ENCODE results near the gene TRAPPC4.
"Not testable (repeated sequence)": the region's sequence is repeated elsewhere in the genome, so short reads cannot be mapped to it uniquely, and the experiment has no call there.

Gene TRAPPC4

DNA sequence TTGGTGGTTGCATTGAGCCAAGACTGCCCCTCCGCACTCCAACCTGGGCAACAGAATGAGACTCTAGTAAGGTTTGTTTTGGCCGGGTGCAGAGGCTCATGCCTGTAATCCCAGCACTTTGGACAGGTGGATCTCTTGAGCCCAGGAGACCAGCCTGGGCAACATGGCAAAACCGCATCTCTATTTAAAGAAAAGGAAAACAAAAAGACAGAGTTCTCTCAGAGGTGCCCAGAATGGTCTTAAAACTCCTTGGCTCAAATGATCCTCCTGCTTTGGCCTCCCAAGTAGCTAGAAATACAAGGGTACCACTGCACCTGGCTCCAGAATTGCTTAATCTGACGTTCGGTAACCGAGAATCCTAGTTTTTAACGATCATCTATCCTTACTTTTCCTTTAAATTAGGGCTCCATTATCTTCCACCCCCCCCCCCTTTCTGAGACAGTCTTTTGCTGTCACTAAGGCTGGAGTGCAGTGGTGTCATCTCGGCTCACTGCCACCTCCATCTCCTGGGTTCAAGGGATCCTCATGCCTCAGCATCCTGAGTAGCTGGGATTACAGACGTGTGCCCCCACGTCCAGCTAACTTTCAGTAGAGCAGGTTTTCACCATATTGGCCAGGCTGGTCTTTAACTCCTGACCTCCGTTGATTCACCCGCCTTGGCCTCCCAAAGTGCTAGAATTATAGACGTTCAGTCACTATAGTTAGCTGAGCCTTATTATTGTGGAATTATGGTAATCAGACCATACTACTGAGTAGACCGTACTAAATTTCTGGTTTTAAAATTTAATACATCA lies 2.2 kb upstream of the TRAPPC4 start:
- peak overlapping the region; percentile 86 for H3K4me2 ChIP-seq (ENCODE audit: insufficient read depth, low read length)
- ATAC-seq (ENCODE audit: insufficient read depth, low read depth) (no peak), DNase-seq (no peak)
- peaks cover 35% of the 10 kb centered on the region for H3K4me1 ChIP-seq (ENCODE audit: insufficient read depth, low read length)
- H3K79me2 ChIP-seq (ENCODE audit: insufficient read depth, low read length), result peaks cover 63% of the 10 kb centered on the region
- TF ChIP-seq CTCF (IDR thresholded peaks at IDR 0.05; ENCODE audit: borderline replicate concordance, extremely low read depth, low read length, poor library complexity, severe bottlenecking), result no peak
- TF ChIP-seq EZH2 (IDR thresholded peaks at IDR 0.05; ENCODE audit: borderline replicate concordance, low read depth, low read length, severe bottlenecking), result no peak
- H3K4me3 ChIP-seq (ENCODE audit: low read depth in 1 of 2, low read length in 2 of 2), result peak overlapping the region; percentile 94 to 97; a peak in 3 of 4 replicates
- no peak overlapping the region for H2AFZ ChIP-seq (ENCODE audit: low read depth, low read length)
- H3K36me3 ChIP-seq (ENCODE audit: insufficient read depth, low read length), result peaks cover 73% of the 10 kb centered on the region
- peak overlapping the region; percentile 86 for H3K9ac ChIP-seq (ENCODE audit: low read depth, low read length)
- H3K27me3 ChIP-seq (ENCODE audit: insufficient read depth, low read length, poor library complexity), result no peaks in the 10 kb centered on the region
- peaks cover 23% of the 10 kb centered on the region for H4K20me1 ChIP-seq (ENCODE audit: insufficient read depth, low read length)
- no peaks in the 10 kb centered on the region for H3K9me3 ChIP-seq (ENCODE audit: insufficient read depth, low read length, severe bottlenecking)
- peak overlapping the region; percentile 16; the same call in 1 of the 2 replicates for H3K27ac ChIP-seq (ENCODE audit: low read length)

- peaks cover 20% of the 10 kb centered on the region for H4K20me1 ChIP-seq (ENCODE audit: insufficient read depth, low read length)
- H3K4me1 ChIP-seq (ENCODE audit: insufficient read depth, low read length), result peaks cover 36% of the 10 kb centered on the region
- ATAC-seq (ENCODE audit: insufficient read depth, low read depth); H3K9me3 ChIP-seq (ENCODE audit: insufficient read depth, low read length, severe bottlenecking); H3K27me3 ChIP-seq (ENCODE audit: insufficient read depth, low read length, poor library complexity); H2AFZ ChIP-seq (ENCODE audit: low read depth, low read length); DNase-seq: not testable (repeated sequence)
- H3K79me2 ChIP-seq (ENCODE audit: insufficient read depth, low read length), result peaks cover 68% of the 10 kb centered on the region
- peaks cover 74% of the 10 kb centered on the region for H3K36me3 ChIP-seq (ENCODE audit: insufficient read depth, low read length)
- peak overlapping the region; percentile 94 to 97 for H3K4me3 ChIP-seq (ENCODE audit: low read depth in 1 of 2, low read length in 2 of 2)
- peak overlapping the region; percentile 94 for H3K27ac ChIP-seq (ENCODE audit: low read length)
- H3K4me2 ChIP-seq (ENCODE audit: insufficient read depth, low read length), result peak overlapping the region; percentile 86
- H3K9ac ChIP-seq (ENCODE audit: low read depth, low read length), result peak overlapping the region; percentile 86
These were observed 1.2 kb upstream of the TRAPPC4 start for GRCh38 chr11:119017377-119017776.

DNA sequence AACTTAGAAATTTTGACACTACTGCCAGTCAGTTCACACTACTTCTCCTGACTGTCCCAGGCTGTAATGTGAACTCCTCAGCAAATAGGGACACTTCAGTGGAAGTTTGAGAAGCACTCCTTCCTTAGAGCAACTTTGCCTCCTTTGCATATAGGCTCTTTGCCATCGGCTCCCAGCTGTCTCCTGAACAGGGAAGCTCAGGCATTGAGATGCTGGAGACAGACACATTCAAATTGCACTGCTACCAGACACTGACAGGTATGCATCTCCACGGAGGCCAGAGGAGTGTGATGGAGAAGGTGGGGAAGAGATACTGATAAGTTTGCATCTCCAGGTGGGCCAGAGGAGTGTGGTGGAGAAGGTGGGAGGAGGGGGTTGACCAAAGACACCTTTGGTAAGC lies 1.4 kb downstream of the TRAPPC4 start:
- peaks cover 64% of the 10 kb centered on the region for H3K79me2 ChIP-seq (ENCODE audit: insufficient read depth, low read length)
- H3K4me1 ChIP-seq (ENCODE audit: insufficient read depth, low read length), result peaks cover 36% of the 10 kb centered on the region
- peaks cover 78% of the 10 kb centered on the region for H3K36me3 ChIP-seq (ENCODE audit: insufficient read depth, low read length)
- no peak overlapping the region for H2AFZ ChIP-seq (ENCODE audit: low read depth, low read length)
- no peak for TF ChIP-seq EZH2 (IDR thresholded peaks at IDR 0.05; ENCODE audit: borderline replicate concordance, low read depth, low read length, severe bottlenecking)
- H3K27me3 ChIP-seq (ENCODE audit: insufficient read depth, low read length, poor library complexity), result no peaks in the 10 kb centered on the region
- peaks cover 20% of the 10 kb centered on the region for H4K20me1 ChIP-seq (ENCODE audit: insufficient read depth, low read length)
- H3K27ac ChIP-seq (ENCODE audit: low read length), result peak overlapping the region; percentile 51
- H3K4me3 ChIP-seq (ENCODE audit: low read depth in 1 of 2, low read length in 2 of 2), result peak overlapping the region; percentile 94 to 97; a peak in 3 of 4 replicates
- no peak for ATAC-seq (ENCODE audit: insufficient read depth, low read depth)
- H3K4me2 ChIP-seq (ENCODE audit: insufficient read depth, low read length), result peak overlapping the region; percentile 86
- H3K9ac ChIP-seq (ENCODE audit: low read depth, low read length), result peak overlapping the region; percentile 86
- no peaks in the 10 kb centered on the region for H3K9me3 ChIP-seq (ENCODE audit: insufficient read depth, low read length, severe bottlenecking)
- no peak for DNase-seq

- no peak overlapping the region for H3K9ac ChIP-seq (ENCODE audit: low read depth, low read length)
- TF ChIP-seq EZH2 (IDR thresholded peaks at IDR 0.05; ENCODE audit: borderline replicate concordance, low read depth, low read length, severe bottlenecking) (no peak), CTCF (IDR thresholded peaks at IDR 0.05; ENCODE audit: borderline replicate concordance, extremely low read depth, low read length, poor library complexity, severe bottlenecking) (no peak)
- no peaks in the 10 kb centered on the region for H3K9me3 ChIP-seq (ENCODE audit: insufficient read depth, low read length, severe bottlenecking)
- no peak for DNase-seq
- no peak for ATAC-seq (ENCODE audit: insufficient read depth, low read depth)
- no peaks in the 10 kb centered on the region for H3K27me3 ChIP-seq (ENCODE audit: insufficient read depth, low read length, poor library complexity)
- no peak overlapping the region for H2AFZ ChIP-seq (ENCODE audit: low read depth, low read length)
- H3K27ac ChIP-seq (ENCODE audit: low read length), result no peak overlapping the region
- H3K4me1 ChIP-seq (ENCODE audit: insufficient read depth, low read length), result peaks cover 26% of the 10 kb centered on the region
- H4K20me1 ChIP-seq (ENCODE audit: insufficient read depth, low read length), result peaks cover 9% of the 10 kb centered on the region; the same call in 1 of the 2 replicates
- H3K4me2 ChIP-seq (ENCODE audit: insufficient read depth, low read length), result no peak overlapping the region; the same call in 1 of the 2 replicates
- peaks cover 66% of the 10 kb centered on the region for H3K36me3 ChIP-seq (ENCODE audit: insufficient read depth, low read length)
- H3K4me3 ChIP-seq (ENCODE audit: low read depth in 1 of 2, low read length in 2 of 2), result no peak overlapping the region
- H3K79me2 ChIP-seq (ENCODE audit: insufficient read depth, low read length), result peaks cover 48% of the 10 kb centered on the region
These were observed 3.1 kb downstream of the TRAPPC4 start for GRCh38 chr11:119021631-119022030.

All from DND-41 (cell line).